GM12801 (cell line): ENCODE measurements around the gene FNDC11.

Experiments used
- TF ChIP-seq, protein P1 (sequence below): IDR thresholded peaks from one replicate; pipeline ENCODE4 v1.5.1; 2011; ENCODE audit warnings: control low read depth; ENCODE audit not compliant: insufficient read length; ENCODE audit errors: extremely low read depth

FNDC11 gene

DNA sequence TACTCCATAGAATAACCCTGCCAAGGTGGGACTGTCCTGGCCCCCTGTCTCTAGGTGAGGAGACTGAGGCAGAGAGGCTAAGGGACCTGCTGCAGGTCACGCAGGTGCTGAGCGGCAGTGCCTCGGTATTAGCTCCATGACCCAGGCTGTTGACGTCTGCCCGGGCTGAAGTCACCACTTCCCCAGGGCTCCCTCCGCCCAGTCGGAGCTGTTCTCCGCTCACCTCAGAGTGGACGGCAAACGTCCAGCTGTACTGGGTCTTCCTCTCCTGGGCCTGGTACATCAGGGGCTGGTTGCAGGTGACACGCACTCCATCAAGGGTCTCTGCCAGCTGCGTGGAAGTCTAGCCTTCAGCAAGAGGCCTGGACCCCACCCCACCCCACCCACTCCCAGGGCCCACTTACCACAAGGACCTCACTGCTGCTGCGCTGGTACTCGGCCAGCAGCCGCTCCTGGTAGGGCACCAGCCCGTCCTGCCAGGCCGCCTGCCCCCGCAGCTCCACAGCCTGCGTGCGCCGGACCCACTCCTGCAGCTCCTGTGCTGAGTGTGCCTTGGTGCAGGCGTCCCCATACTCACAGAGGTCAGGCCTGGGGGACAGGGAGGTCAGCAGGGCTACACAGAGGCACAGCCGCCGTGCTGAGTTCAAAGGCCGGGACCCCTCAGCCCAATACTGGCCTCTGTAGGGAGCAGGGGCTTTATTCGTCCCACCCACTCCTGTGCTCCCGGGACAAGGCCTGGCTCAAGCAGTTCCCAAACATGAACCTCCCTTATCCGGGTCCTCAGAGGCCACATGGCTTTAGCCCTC, 16.5 kb downstream of the FNDC11 start:
- TF ChIP-seq, protein P1, sequence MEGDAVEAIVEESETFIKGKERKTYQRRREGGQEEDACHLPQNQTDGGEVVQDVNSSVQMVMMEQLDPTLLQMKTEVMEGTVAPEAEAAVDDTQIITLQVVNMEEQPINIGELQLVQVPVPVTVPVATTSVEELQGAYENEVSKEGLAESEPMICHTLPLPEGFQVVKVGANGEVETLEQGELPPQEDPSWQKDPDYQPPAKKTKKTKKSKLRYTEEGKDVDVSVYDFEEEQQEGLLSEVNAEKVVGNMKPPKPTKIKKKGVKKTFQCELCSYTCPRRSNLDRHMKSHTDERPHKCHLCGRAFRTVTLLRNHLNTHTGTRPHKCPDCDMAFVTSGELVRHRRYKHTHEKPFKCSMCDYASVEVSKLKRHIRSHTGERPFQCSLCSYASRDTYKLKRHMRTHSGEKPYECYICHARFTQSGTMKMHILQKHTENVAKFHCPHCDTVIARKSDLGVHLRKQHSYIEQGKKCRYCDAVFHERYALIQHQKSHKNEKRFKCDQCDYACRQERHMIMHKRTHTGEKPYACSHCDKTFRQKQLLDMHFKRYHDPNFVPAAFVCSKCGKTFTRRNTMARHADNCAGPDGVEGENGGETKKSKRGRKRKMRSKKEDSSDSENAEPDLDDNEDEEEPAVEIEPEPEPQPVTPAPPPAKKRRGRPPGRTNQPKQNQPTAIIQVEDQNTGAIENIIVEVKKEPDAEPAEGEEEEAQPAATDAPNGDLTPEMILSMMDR = no peak

DNA sequence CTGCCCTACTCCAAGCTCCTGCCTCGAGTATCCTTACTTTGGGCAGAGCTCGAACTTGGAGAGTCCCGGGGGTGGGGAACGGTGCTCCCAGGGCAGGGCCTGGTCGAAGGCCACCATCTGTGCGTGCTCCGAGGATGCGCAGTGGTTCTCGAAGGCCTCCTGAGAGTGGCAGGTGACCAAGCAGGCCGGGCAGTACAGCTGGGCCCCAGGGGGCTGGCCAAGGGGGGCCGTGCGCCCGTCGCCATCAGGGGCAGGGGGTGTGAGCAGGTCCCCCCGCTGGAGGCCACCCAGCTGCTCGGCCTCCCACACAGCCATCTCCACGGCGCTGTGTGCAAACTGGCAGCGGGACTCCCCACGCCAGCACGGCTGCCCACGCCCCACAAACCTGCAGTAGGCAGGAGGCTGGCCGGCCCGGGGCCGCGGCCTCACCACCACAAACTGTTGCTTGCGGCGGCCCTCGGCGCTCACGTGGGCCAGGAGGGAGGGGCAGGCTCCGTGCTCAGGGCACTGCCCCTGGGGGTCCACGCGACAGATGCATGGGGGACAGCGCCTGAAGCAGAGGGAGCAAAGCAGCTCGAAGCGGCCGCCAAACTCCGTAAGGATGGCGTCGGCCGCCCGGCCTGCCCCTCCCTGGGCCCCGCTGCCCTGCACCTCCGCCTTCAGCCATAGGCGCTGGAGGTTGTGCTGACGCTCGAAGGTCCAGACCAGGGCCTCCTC, 18.3 kb downstream of the FNDC11 start:
- TF ChIP-seq, protein P1 = no peak

DNA sequence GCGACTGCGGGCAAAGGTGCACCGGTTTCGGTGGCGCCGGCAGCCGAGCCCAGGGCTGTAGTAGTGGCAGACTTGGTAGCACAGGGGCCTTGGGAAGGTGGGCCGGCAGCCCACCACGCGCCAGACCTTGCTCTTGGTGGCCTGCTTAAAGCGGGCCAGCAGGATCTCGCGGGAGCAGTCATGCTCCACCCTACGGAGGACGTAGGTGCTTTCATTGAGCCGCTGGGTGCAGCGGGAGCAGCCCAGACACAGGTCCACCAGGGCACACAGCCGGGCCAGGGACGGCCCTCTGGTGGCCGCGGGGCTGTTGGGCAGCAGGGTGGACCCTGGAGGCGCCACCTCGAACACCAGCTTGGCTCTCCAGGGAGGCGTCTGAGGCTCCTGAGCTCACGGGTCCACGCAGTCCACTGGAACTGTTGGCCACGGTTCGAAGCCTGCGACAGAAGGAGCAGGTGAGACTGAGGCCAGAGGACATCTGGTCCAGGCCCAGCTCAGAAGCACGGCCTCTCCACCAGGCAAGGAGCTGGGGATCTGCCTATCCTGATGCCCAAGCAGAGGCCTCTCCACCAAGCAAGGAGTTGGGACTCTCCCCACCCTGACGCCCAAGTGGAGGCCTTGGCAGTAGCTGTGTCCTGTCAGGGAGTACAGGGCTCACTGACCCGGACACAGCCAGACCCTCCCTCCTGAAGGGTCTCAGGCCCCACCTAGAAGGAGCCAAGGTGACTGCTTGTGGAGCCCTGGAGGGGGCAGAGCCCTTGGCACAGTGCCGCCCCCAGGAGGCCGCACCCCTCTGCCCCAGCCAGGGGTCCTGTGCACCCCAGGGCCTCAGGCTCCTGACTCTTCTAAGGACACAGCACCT, 19.1 kb downstream of the FNDC11 start:
- TF ChIP-seq, protein P1 = no peak

DNA sequence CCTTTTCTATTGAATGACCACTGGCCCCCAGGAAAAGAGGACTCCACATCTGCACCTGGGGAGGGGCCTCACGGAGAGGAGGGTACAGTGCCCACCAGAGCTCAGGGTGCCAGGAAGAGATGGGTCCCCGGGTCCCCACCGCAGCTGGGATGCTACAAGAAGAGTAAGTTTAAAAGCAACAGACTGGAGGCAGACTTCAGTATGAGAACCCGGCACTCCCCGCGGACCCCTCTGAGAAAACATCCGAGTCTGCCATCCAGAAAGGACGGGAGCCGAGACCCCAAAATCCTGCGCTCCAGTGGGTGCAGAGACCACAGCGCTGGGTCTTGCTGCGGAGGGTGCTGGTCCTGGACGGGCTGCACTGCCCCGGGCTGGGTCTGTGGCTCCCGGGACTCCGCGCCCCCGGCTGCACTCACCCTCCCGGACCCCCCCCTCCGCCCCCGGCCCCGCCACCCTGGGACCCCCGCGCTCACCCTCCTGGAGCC, 19.7 kb downstream of the FNDC11 start:
- TF ChIP-seq, protein P1 = no peak

DNA sequence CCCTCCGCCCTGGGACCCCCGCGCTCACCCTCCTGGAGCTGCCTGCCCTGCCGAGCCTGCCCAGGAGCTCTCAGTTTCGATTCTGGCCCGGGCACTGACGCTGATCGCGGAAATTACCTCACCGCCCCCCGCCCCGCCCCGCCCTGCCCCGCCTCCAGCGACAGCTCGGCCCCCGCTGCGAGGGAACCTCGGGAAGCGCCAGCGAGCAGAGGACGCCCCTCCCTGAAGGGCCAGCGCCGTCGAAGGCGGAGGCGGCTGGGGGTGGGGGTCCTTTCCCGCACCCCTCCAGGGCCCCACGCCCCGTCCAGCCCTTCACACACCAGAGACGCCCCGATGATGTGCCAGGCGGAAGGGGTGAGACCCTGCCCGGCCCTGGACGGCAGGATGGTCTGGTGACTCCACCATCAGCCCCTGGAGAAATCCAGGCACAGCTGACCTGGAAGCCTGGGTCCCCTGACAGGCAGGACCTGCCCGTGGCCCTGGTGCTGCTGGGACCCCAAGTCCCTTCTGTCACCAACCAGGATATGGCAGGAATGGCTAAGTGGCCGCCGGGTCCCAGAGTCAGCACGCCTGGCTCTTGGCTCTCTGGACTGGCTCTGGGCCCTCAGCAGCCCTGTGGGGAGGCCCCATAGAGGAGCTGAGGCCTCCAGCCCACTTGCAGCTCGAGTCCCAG, 20.3 kb downstream of the FNDC11 start, which contains the start of gene HELZ2:
Gene HELZ2 (minus strand): TSS at position 84 of the 673 bp plus-strand sequence. CDS start 1,854 bp downstream, outside the sequence.
- TF ChIP-seq, protein P1 = no peak

DNA sequence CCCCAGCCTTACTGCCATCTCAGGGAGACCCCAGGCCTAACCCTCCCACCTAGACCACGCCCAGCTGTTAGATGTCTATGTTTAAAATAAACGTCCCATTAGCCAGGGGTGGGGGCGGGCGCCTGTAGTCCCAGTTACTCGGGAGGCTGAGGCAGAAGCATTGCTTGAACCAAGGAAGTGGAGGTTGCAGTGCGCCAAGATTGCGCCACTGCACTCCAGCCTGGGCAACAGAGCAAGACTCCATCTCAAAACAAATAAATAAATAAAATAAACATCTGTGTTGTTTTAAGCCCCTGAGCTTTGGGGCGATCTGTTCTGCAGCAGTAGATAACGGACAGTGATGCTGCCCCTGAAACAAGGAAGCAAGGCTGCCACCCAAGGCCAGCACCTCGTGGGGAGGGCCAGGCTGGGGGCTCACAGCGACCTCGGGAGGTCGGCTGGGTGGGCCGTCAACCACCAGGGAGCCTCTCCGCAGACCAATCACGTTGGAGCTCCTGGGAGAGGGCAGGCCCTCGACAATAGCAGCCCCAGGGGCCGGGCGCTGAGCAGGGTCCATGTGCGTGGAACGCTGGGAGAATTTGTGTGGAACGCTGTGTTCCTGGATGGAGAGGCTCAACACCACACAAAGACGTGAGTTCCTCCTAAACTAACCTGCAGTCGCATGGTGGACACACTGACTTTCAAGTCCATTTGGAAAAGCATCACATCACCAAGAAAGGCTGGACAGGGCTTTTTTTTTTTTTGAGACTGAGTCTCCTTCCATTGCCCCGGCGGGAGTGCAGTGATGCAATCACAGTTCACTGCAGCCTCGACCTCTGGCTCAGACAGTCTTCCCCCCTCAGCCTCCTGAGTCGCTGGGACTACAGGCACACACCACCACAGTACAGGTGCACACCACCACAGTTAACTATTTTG, 21.1 kb downstream of the FNDC11 start:
- TF ChIP-seq, protein P1 = no peak
